PFSK-1 (cell line): ENCODE measurements around the gene TBR1.

Source experiments
- FOXP2 ChIP-seq: optimal IDR thresholded peaks from 2 replicates; pipeline ENCODE3; 2011; ENCODE audit warnings: borderline replicate concordance, control low read depth, inconsistent platforms; ENCODE audit not compliant: insufficient read depth; ENCODE audit errors: extremely low read length, extremely low read depth
- POLR2AphosphoS5 ChIP-seq: IDR thresholded peaks from 2 replicates; pipeline ENCODE4 v1.6.1; 2012; ENCODE audit warnings: low read depth, mild to moderate bottlenecking, control low read depth, low read length, moderate library complexity
- SIN3A ChIP-seq: IDR thresholded peaks from 2 replicates; pipeline ENCODE4 v1.6.1; 2012; ENCODE audit warnings: mild to moderate bottlenecking, low read length, moderate library complexity, borderline replicate concordance; ENCODE audit not compliant: insufficient read depth
- TAF1 ChIP-seq: IDR thresholded peaks from 2 replicates; pipeline ENCODE4 v1.6.1; 2012; ENCODE audit warnings: low read length, control low read depth, borderline replicate concordance; ENCODE audit not compliant: insufficient read depth
- TF ChIP-seq, protein P1 (sequence below), 2 experiments: IDR thresholded peaks; 2 replicates each; pipeline versions ENCODE4 v1.6.1 to v1.8.0; 2011 to 2012; ENCODE audit warnings: low read depth in 2 of 2, low read length in 2 of 2, control low read depth in 1 of 2, inconsistent platforms in 1 of 2, mild to moderate bottlenecking in 1 of 2, moderate library complexity in 1 of 2; ENCODE audit not compliant: insufficient read depth in 1 of 2

TBR1 gene

DNA sequence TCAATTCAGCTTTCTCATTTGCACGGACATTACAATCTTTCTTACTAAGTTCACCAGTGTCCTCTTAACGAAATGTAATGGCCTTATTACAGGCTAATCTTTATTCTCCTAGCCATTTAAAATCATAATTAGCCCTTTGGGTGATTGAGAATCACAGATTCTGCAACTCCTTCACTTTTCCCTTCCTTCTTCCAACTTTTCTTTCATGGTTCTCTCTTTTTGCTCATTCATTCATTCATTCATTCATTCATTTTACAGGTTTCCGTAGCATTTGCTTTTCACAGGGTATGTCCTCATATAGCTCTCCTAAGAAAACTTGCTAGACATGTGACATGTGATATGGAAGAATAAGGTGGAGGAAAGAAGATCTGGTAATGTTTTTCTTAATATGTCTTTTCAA lies 16.0 kb downstream of the TBR1 start:
- TF ChIP-seq, protein P1, sequence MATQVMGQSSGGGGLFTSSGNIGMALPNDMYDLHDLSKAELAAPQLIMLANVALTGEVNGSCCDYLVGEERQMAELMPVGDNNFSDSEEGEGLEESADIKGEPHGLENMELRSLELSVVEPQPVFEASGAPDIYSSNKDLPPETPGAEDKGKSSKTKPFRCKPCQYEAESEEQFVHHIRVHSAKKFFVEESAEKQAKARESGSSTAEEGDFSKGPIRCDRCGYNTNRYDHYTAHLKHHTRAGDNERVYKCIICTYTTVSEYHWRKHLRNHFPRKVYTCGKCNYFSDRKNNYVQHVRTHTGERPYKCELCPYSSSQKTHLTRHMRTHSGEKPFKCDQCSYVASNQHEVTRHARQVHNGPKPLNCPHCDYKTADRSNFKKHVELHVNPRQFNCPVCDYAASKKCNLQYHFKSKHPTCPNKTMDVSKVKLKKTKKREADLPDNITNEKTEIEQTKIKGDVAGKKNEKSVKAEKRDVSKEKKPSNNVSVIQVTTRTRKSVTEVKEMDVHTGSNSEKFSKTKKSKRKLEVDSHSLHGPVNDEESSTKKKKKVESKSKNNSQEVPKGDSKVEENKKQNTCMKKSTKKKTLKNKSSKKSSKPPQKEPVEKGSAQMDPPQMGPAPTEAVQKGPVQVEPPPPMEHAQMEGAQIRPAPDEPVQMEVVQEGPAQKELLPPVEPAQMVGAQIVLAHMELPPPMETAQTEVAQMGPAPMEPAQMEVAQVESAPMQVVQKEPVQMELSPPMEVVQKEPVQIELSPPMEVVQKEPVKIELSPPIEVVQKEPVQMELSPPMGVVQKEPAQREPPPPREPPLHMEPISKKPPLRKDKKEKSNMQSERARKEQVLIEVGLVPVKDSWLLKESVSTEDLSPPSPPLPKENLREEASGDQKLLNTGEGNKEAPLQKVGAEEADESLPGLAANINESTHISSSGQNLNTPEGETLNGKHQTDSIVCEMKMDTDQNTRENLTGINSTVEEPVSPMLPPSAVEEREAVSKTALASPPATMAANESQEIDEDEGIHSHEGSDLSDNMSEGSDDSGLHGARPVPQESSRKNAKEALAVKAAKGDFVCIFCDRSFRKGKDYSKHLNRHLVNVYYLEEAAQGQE (IDR thresholded peaks at IDR 0.05; ENCODE audit: insufficient read depth in 1 of 2, low read depth in 2 of 2, low read length in 2 of 2) = no peak
- no peak for TF ChIP-seq FOXP2
- no peak for TF ChIP-seq TAF1
- TF ChIP-seq SIN3A = no peak

DNA sequence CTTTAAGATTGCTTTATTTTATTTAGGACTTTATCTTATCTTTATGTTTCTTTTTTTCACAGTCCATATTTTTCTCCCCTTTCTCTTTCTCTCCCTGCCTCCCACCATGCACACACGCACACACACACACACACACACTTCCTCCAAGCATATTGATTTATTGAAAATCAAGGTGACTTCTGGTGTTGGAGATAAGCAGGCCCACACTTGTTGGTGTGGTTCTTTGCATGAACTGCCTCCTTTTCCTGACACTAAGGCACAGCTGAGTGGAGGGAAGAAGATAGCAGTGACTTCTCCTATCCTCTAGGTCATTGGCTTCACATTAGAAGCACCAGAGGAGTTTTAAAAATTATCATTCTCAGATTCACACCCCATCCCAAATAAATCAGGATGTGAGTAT lies 18.0 kb downstream of the TBR1 start:
- TF ChIP-seq FOXP2 (no peak), TAF1 (no peak), POLR2AphosphoS5 (no peak), SIN3A (no peak)
- TF ChIP-seq, protein P1 (IDR thresholded peaks at IDR 0.05; ENCODE audit: insufficient read depth in 1 of 2, low read depth in 2 of 2, low read length in 2 of 2) = no peak

DNA sequence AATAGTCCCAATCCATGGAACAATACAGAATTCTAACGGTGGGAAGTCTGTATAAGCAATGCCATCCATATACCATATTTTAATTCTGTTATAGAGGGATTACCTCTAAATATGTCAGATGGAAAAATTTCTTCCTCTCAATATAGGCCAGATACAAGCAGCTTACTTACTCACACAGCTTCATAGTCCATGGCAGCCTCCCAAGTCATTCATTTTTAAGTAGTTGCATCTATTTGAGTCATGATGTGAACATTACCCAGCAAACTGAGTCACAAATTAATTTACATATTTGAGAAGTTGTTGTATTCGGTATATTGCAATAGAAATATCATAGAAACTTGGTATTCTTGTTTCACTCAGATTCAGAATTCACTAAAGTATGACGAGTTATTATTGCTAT lies 20.3 kb downstream of the TBR1 start:
- no peak for TF ChIP-seq TAF1
- TF ChIP-seq, protein P1 (IDR thresholded peaks at IDR 0.05; ENCODE audit: insufficient read depth in 1 of 2, low read depth in 2 of 2, low read length in 2 of 2) = no peak
- TF ChIP-seq POLR2AphosphoS5 = no peak
- no peak for TF ChIP-seq SIN3A
- TF ChIP-seq FOXP2 = no peak

DNA sequence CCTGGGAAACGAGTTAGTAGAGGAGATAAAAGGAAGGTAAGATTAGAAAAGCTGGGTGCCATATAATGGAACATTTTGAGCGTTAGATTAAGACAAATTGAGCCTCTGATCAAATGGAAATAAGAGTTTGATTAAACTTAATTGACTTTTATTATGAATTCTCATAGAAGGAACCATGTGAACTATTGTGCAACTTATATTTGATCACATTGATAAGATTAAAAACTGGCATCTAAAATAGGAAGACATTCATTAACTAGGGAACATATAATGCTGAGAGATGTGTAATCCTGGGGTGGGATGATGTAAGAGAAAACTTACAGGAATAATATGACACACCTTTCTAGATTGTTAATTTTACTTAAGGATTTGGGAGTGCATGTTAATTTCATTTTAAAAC lies 22.5 kb downstream of the TBR1 start:
- TF ChIP-seq TAF1 = no peak
- no peak for TF ChIP-seq FOXP2
- TF ChIP-seq POLR2AphosphoS5 = no peak
- TF ChIP-seq, protein P1 (IDR thresholded peaks at IDR 0.05; ENCODE audit: insufficient read depth in 1 of 2, low read depth in 2 of 2, low read length in 2 of 2) = no peak
- no peak for TF ChIP-seq SIN3A

DNA sequence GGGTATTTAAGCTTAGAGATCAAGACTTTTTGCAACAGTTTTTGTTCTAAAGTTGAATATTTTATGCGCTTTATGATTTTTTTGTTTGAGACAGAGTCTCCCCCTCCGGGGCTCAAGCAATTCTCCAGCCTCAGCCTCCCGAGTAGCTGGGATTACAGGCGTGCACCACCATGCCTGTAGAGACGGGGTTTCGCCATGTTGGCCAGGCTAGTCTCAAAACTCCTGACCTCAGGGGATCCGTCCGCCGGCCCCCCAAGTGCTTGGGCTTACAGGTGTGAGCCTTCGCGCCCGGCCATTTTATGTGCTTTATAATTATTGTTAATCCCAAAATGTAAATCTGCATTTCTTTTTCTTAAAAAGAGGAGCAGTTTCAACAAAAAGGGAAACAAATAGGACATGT lies 29.0 kb downstream of the TBR1 start:
- TF ChIP-seq SIN3A (no peak), TAF1 (no peak), POLR2AphosphoS5 (no peak), FOXP2 (no peak)
- TF ChIP-seq, protein P1 (IDR thresholded peaks at IDR 0.05; ENCODE audit: insufficient read depth in 1 of 2, low read depth in 2 of 2, low read length in 2 of 2) = no peak
